Stimulated activated CD4-positive, alpha-beta T cell treated with anti-CD3 and anti-CD28 coated beads, Interleukin-1b, Interleukin-23, amount 100 ng/mL, for 4 hours (primary cell): Measurements from ENCODE around the gene SLC25A40.
"Not testable (repeated sequence)": the region's sequence is repeated elsewhere in the genome, so short reads cannot be mapped to it uniquely, and the experiment has no call there.

Source experiments
- DNase-seq, 2 donors: peaks; one replicate each; pipeline ENCODE4 v3.0.0-alpha.2; 2020; ENCODE audit warnings: low read depth in 2 of 2

The SLC25A40 gene

GRCh38 chr7:87876040-87876868, at the start of gene SLC25A40, which contains the start of gene DBF4:
Gene SLC25A40 (minus strand): TSS chr7:87876360. CDS start chr7:87858727, 17,633 bp downstream.
Gene DBF4 (plus strand): TSS chr7:87876493. CDS start chr7:87876733, 240 bp downstream.
- peak; percentile 91 to 95 for DNase-seq

GRCh38 chr7:87922759-87923395, 46.7 kb upstream of the SLC25A40 start:
- DNase-seq: not testable (repeated sequence)

DNA sequence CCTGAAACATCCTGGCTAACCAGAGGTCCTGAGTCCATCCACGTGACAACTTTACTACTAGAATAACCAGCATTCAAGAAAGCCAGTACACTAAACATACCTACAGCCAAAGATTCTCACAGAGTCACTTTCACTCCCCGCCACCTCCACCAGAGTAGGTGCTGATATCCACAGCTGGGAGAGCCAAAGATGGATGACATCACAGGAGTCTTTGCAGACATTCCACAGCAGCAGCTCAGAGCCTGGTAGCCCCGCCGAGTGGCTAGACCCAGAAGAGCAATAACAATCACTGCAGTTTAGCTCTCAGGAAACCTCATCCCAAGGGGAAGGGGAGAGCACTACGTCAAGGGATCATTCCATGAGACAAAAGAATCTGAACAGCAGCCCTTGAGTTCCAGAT, 44.4 kb upstream of the SLC25A40 start:
- DNase-seq: no peak

GRCh38 chr7:87919875-87920274, 43.7 kb upstream of the SLC25A40 start:
- no peak for DNase-seq

DNA sequence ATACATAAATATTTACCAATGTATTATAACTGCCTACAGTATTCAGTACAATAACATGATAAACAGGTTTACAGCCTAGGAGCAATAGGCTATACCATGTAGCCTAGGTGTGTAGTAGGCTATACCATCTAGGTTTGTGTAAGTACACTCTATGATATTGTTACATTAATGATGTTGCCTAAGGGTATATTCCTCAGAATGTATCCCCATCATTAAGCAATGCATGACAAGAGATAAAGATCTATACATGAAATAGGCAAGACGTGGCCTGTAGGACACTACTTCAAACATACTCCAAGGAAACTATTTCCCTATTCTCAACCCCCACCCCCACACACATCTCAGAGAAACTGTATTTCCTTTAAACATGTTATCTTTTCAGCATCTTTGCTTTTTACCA, 42.6 kb upstream of the SLC25A40 start:
- no peak for DNase-seq

DNA sequence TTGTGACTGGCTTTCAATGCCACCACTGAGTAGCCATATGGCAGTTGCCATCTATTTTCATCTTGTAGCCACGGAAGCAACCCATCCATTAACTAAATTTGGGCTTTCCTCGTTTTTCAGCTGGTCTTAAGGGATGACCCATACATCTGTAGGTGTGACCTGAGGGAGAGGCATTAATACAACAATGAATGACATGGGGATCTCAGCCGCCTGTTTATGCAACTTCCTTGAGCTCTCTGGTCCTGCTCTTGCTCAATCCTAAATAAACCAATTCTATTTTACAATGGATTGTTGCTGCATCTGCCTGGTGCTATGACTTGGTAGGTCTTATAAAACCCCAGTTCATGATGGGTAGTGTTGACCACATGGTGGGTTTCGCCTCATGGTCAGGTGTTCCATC, 36.0 kb upstream of the SLC25A40 start:
- no peak for DNase-seq

- not testable (repeated sequence) for DNase-seq
These were observed 32.7 kb upstream of the SLC25A40 start for GRCh38 chr7:87908814-87909213.

DNA sequence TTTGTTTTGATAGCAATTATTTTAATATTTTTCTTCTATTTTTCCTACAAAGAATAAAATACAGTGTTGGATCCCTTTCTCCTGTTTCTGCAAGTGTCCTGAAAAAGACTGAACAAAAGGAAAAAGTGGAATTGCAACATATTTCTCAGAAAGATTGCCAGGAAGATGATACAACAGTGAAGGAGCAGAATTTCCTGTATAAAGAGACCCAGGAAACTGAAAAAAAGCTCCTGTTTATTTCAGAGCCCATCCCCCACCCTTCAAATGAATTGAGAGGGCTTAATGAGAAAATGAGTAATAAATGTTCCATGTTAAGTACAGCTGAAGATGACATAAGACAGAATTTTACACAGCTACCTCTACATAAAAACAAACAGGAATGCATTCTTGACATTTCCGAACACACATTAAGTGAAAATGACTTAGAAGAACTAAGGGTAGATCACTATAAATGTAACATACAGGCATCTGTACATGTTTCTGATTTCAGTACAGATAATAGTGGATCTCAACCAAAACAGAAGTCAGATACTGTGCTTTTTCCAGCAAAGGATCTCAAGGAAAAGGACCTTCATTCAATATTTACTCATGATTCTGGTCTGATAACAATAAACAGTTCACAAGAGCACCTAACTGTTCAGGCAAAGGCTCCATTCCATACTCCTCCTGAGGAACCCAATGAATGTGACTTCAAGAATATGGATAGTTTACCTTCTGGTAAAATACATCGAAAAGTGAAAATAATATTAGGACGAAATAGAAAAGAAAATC, 31.2 kb upstream of the SLC25A40 start:
- not testable (repeated sequence) for DNase-seq

DNA sequence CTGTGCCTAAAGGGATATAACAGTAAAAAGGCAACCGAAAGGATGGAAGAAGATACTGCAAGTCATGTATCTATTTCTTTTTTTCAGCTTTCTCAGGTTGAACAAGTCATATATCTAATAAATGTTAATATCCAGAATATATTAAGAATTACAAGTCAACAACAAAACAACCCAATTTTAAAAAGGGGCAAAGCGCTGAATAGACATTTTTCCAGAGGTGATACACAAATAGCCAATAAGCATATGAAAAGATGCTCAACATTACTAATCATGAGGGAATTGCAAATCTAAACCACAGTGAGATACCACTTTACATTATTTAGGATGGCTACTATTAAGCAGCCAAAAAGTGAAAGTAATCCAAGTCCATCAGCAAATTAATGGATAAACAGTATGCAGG, 23.1 kb upstream of the SLC25A40 start:
- no peak for DNase-seq

GRCh38 chr7:87895363-87895762, 19.2 kb upstream of the SLC25A40 start:
- DNase-seq: no peak

- DNase-seq: no peak
These were observed 10.7 kb upstream of the SLC25A40 start for GRCh38 chr7:87886875-87887274.

- no peak for DNase-seq
These were observed 8.9 kb upstream of the SLC25A40 start for GRCh38 chr7:87885018-87885417.

DNA sequence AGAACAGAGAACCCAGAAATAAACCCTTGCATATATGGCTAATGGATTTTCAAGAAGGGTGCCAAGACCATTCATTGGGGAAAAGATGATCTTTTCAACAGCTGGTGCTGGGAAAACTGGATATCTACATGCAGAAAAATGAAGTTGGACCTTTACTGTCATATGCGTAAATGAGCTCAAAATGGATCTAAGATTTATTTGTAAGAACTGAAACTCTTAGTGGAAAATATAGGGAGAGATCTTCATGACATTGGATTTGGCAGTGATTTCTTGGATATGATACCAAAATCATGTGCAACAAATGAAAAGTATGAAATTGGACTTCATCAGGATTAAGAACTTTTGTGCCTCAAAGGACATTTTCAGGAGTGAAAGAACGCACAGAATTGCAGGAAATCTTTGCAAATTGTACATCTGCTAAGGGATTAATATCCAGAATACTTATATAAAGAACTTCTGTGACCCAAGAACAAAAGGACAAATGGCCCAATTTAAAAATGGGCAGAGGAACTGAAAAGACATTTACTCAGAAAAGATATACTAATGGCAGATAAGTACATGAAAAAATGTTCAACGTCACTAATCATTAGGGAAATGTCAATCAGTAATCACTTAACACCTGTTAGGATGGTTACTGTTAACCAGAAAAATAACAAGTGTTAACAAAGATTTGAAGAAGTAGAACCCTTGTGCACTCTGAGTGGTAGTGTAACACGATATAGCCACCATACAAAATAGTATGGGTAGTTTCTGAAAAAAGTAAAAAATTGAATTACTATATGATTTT, 6.2 kb upstream of the SLC25A40 start:
- DNase-seq: no peak

GRCh38 chr7:87878208-87878735, 2.1 kb upstream of the SLC25A40 start:
- no peak for DNase-seq

DNA sequence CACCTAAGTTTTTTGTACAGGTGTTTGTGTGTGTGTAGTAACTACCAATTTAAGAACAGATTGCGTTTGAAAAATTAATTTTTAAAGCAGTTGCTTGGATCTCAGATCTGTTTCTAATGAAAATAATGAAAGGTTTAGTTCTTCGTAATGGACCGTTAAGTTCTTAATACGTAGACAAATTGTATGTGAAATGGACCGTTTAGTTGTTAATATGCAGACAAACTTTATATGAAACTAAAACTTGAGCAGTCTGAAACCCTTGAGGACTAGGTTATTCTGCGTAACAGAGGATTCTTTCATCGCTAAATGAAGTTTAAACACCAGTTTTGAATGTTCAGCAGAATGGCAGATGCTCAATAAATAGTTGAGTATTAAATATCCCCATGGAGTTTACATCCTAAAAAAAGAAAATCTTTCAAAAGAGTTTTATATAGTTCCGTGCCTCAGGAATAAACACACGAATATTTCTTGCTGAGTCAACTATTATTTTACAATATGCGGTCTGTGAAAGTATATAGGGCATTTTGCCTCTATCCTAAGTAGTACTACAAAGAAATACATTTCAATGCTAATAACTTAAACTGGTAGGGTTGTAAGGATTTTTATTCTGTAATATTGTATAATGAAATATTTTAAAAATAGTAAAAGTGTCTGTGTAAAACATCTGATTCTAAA, 1.3 kb upstream of the SLC25A40 start:
- DNase-seq: no peak

DNA sequence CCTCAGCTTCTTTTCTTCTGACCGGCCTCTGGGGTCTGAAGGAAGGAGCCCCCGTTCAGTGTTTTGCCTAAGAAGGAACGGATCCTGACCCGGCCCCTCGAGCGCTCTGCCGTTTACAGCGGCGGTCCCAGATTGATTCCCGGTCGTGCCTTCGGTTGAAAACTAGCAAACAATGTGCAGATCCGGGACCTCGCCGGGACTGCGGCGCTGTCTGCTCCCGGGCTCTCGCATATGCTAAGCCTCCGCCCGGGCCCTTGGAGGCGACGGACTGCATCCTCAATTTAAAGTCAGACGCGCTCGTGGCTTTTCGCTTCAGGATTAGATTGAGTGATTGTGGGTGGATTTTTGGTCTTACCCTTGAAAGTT, 692 bp upstream of the SLC25A40 start:
- peak; percentile 8 to 38 for DNase-seq

DNA sequence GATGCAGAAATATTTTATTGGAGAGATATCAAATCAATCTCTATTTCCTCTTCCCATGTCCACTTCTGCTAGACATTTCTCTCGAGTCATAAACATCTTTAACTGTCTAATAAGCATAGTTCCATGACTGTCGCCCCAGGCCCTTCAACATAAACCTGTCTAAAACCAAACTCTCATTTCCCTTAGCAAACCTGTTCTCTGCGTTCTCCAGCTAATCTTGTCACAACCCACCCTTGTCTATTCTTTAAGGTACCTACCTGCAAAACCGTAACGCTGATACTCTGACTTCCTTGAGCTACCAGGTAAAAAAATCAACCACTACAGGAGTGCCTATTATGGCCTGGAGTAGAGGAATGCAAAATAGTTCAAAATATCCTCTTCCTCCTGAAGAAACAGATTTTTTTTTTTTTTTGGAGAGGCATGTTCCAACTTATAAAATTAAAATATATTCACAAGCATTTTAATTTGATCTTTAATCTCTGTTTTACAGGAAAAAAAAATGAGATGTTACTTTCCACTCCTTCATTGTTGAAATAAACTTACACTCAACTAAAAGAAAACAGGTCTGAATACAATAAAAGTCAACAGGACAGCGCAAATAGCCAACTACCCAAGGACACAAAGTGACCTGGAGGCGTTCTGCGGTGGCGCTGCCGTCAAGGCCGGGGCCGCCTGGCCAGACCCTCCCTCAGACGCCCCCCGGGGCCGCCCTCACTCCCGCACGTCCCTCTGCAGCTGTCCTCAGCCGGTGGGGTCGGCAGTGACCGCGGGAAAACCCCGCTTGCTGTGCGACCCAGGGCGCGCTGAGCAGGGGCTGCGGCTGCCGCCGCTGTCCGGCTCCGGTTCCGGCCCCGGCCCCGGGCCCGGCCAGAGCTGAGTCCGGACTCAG, 765 bp downstream of the SLC25A40 start:
- no peak for DNase-seq

- DNase-seq: no peak
These were observed 2.1 kb downstream of the SLC25A40 start for GRCh38 chr7:87874066-87874465.

- DNase-seq: not testable (repeated sequence)
These were observed 2.8 kb downstream of the SLC25A40 start for GRCh38 chr7:87873328-87873727.

DNA sequence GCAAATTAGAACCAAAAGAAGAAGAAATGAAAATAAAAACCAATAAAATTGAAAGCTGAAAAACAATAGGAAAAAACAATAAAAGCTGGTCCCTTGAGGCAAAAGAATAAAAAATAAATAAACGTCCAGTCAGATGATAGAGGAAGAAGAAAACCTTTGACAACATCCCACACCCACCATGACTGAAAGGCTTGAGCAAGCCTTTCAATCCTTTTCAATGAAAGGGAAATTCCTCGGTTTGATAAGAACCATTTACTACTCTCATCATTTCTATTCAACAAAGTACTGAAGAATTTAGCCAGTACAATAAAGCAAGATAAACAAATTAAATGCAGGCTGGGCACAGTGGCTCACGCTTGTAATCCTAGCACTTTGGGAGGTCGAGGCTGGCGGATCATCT, 3.8 kb downstream of the SLC25A40 start:
- DNase-seq: no peak
